Cardiac fibroblast (primary cell): ENCODE measurements around the gene MAB21L2.

Source experiments
- DNase-seq, 2 donors: peaks; one replicate each; pipeline versions ENCODE4 v3.0.0 to v3.0.0-alpha.2; 2010; ENCODE audit warnings: low read depth in 2 of 2
- H3K4me3 ChIP-seq, 2 donors: replicated peaks in 1 of 2; 1 replicate in 1 of 2; 2 replicates in 1 of 2; pipeline ENCODE4 v1.5.1; 2011; ENCODE audit warnings: low read depth in 2 of 2, low read length in 2 of 2, mild to moderate bottlenecking in 2 of 2, moderate library complexity in 1 of 2
- TF ChIP-seq, protein P1 (sequence below): IDR thresholded peaks from one replicate; pipeline ENCODE4 v1.5.1; 2011; ENCODE audit warnings: low read depth, mild to moderate bottlenecking, low read length, inconsistent platforms

MAB21L2 gene

DNA sequence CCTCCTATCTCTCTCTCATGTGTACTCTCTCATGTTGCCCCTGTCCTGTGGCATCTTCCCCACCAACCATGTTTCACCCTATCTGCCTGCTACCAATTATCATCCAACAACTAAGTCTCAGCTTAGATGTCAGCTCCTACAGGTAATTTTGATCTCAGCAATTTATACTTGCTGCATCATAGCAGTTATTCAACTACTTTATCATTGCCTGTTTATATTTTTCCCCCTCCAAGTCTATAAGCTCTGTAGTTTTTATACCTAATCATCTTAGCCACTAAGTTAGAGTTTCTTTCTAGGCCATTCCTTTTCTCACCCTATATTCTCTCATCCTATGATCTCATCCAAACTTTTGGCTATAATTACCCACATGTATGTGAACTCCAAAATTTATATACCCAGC lies 50.7 kb downstream of the MAB21L2 start:
- TF ChIP-seq, protein P1, sequence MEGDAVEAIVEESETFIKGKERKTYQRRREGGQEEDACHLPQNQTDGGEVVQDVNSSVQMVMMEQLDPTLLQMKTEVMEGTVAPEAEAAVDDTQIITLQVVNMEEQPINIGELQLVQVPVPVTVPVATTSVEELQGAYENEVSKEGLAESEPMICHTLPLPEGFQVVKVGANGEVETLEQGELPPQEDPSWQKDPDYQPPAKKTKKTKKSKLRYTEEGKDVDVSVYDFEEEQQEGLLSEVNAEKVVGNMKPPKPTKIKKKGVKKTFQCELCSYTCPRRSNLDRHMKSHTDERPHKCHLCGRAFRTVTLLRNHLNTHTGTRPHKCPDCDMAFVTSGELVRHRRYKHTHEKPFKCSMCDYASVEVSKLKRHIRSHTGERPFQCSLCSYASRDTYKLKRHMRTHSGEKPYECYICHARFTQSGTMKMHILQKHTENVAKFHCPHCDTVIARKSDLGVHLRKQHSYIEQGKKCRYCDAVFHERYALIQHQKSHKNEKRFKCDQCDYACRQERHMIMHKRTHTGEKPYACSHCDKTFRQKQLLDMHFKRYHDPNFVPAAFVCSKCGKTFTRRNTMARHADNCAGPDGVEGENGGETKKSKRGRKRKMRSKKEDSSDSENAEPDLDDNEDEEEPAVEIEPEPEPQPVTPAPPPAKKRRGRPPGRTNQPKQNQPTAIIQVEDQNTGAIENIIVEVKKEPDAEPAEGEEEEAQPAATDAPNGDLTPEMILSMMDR = no peak
- no peak for DNase-seq
- H3K4me3 ChIP-seq = no peak overlapping the region
